Adrenal gland (tissue), 12 donors: ENCODE data around the gene ART1. TPM values are rescaled to one million over a fixed set of nuclear protein-coding genes. Genes with fewer than 3 reads are reported as not detected.
"Not testable (repeated sequence)": the region's sequence is repeated elsewhere in the genome, so short reads cannot be mapped to it uniquely, and the experiment has no call there.

Experiments
- DNase-seq, 7 donors: peaks; one replicate each; pipeline ENCODE4 v3.0.0-alpha.2; 2019 to 2020
- H3K27ac ChIP-seq, 5 donors: fragments of 200-600 bp; sonication (generic) in 4 of 5; 1 replicate in 3 of 5; 2 replicates in 2 of 5; pipeline versions ENCODE4 v1.5.1 to v1.8.0; 2016 to 2020; ENCODE audit warnings: mild to moderate bottlenecking in 1 of 5
- H3K27me3 ChIP-seq: fragments of 200-600 bp; 2 replicates; pipeline ENCODE4 v1.8.0; 2021
- H3K36me3 ChIP-seq, 2 donors: fragments of 200-600 bp; replicated peaks in 1 of 2; 1 replicate in 1 of 2; 2 replicates in 1 of 2; pipeline versions ENCODE4 v1.5.1 to v1.8.0; 2018 to 2022
- H3K4me1 ChIP-seq, 2 donors: fragments of 200-600 bp; replicated peaks in 1 of 2; 1 replicate in 1 of 2; 2 replicates in 1 of 2; pipeline versions ENCODE4 v1.5.1 to v1.8.0; 2018 to 2021
- H3K4me3 ChIP-seq, 4 donors: fragments of 200-600 bp; sonication (generic) in 3 of 4; one replicate each; pipeline ENCODE4 v1.5.1; 2016 to 2018
- H3K9me3 ChIP-seq, 3 donors: fragments of 200-600 bp; sonication (generic) in 1 of 3; replicated peaks in 1 of 3; 1 replicate in 2 of 3; 2 replicates in 1 of 3; pipeline versions ENCODE4 v1.5.1 to v1.8.0; 2016 to 2021
- CTCF ChIP-seq, 6 experiments: fragments of 450-650 bp in 4 of 6; fragments of 200-600 bp in 2 of 6; sonication (generic) in 1 of 6; IDR thresholded peaks; 1 replicate in 5 of 6; 2 replicates in 1 of 6; pipeline versions ENCODE4 v1.5.1 to v1.8.0; 2016 to 2021; ENCODE audit warnings: antibody characterized with exemption in 6 of 6, mild to moderate bottlenecking in 2 of 6, moderate library complexity in 1 of 6
- POLR2A ChIP-seq, 2 donors: fragments of 450-650 bp; IDR thresholded peaks; one replicate each; pipeline ENCODE4 v1.6.1; 2017; ENCODE audit warnings: antibody characterized with exemption in 2 of 2, mild to moderate bottlenecking in 2 of 2, moderate library complexity in 1 of 2
- WGBS, 4 donors: extraction: QIAGEN DNeasy Blood & Tissue Kit in 2 of 4; methylation state at CpG; one replicate each; pipeline versions ENCODE4 v1.1.5 to v1.1.7; 2013 to 2017; 5-methylcytosine and 5-hydroxymethylcytosine counted together
- intact Hi-C, 2 donors: fragments of 100-400 bp; cut with DNase I; formaldehyde crosslinking; loops; one replicate each; pipeline versions ENCODE4 v1.14.1 to v1.15.0; 2022 to 2023
- polyA plus RNA-seq, 3 donors: library from polyadenylated mRNA; stranded (reverse); fragments of 200-250 nt in 2 of 3; fragments of 350-450 nt in 1 of 3; fragmentation: Illumina TruSeq in 1 of 3; extraction: RNeasy Lipid Tissue Mini Kit (QIAGEN cat#74804) in 1 of 3; gene quantifications; one replicate each; pipeline ENCODE4 v1.2.3, GENCODE V29; 2013 to 2014
- total RNA-seq, 9 donors: library from RNA; depleted of rRNA in 4 of 9; stranded (reverse); fragments of >200 nt in 4 of 9; fragments of 120-200 nt in 1 of 9; fragmentation: NEBNext Ultra II Directional in 1 of 9; extraction: Animal tissue kit (Norgen Biotek cat#: 25700) in 1 of 9; gene quantifications; one replicate each; pipeline versions ENCODE4 v1.1.0 to v1.2.4, GENCODE V29; 2013 to 2023
- donor health status: healthy with polysubstance abuse.
- donor health status: Bipolar disorder and iron deficiency.
- donor health status: DM: yes; HTN: yes; CAD: no.
- donor health status: DM: no; HTN: no; CAD: no.
- donor health status: DM: no; HTN: no; CAD: no.
- donor health status: DM: yes; HTN: yes; CAD: no.

Gene ART1
- total and polyA plus RNA-seq, 12 donors, result 0.46 to 5.2 (median 0.53) TPM; not detected in 8

- H3K9me3 ChIP-seq, result no peaks in the 10 kb centered on the region
- 58 to 68% (median 63%) methylated on average over 5 to 8 of the region's 8 CpGs for WGBS, 4 donors
- intact Hi-C loops, result no loop called here
These were observed 3.7 kb upstream of the ART1 start for GRCh38 chr11:3641191-3641590.

GRCh38 chr11:3641701-3642070 lies 3.2 kb upstream of the ART1 start, which contains the start of gene ART5:
ART5 (minus strand) TSS chr11:3641992; CDS start chr11:3641862, 130 bp downstream.
- peak within 1 kb of the TSS in 1 of 5 donors; percentile 46 for H3K27ac ChIP-seq
- no peak for DNase-seq
- H3K4me3 ChIP-seq, result peak within 1 kb of the TSS in 2 of 4 donors; percentile 34 to 59
- H3K9me3 ChIP-seq, result no peaks in the 10 kb centered on the region
- H3K27me3 ChIP-seq, result no peaks in the 10 kb centered on the region
- no peak for TF ChIP-seq POLR2A (IDR thresholded peaks at IDR 0.05)
- no peak for TF ChIP-seq CTCF (IDR thresholded peaks at IDR 0.05)
- WGBS, 4 donors, result 7 to 33% (median 16%) methylated on average over 1 to 21 of the region's 21 CpGs
- intact Hi-C loops, result no loop called here
- peaks cover 11 to 14% of the 10 kb centered on the region in 2 donors for H3K4me1 ChIP-seq
- no peaks in the 10 kb centered on the region for H3K36me3 ChIP-seq

More at GRCh38 chr11:3641191-3641590, 3.7 kb upstream of the ART1 start:
- Histone ChIP-seq H3K27ac (no peak overlapping the region), H3K4me1 (peaks cover 11 to 14% of the 10 kb centered on the region in 2 donors), H3K4me3 (no peak overlapping the region), H3K36me3 (no peaks in the 10 kb centered on the region), H3K27me3 (no peaks in the 10 kb centered on the region)
- TF ChIP-seq CTCF (IDR thresholded peaks at IDR 0.05), result no peak
- no peak for TF ChIP-seq POLR2A (IDR thresholded peaks at IDR 0.05)
- no peak for DNase-seq

- H3K27me3 ChIP-seq, result no peaks in the 10 kb centered on the region
- H3K4me3 ChIP-seq, result peak overlapping the region in 2 of 4 donors; percentile 34 to 59
- no peaks in the 10 kb centered on the region for H3K9me3 ChIP-seq
- peak; percentile 70 to 86 (median 80) for DNase-seq
- 0 to 2% (median 1%) methylated on average over 17 to 55 of the region's 55 CpGs for WGBS, 4 donors
- no peaks in the 10 kb centered on the region for H3K36me3 ChIP-seq
- TF ChIP-seq CTCF (IDR thresholded peaks at IDR 0.05) (no peak), POLR2A (IDR thresholded peaks at IDR 0.05) (peak in 1 of 2 donors; percentile 32)
- H3K4me1 ChIP-seq, result peaks cover 11 to 14% of the 10 kb centered on the region in 2 donors
- peak overlapping the region in 1 of 5 donors; percentile 46 for H3K27ac ChIP-seq
- intact Hi-C loops, result no loop called here
These were observed 2.6 kb upstream of the ART1 start for GRCh38 chr11:3642071-3642951.

- H3K27ac ChIP-seq, H3K36me3 ChIP-seq, H3K27me3 ChIP-seq, intact Hi-C loops, H3K9me3 ChIP-seq, DNase-seq: not testable (repeated sequence)
- H3K4me1 ChIP-seq, result peaks cover 11 to 14% of the 10 kb centered on the region in 2 donors
- H3K4me3 ChIP-seq, result peak overlapping the region in 1 of 4 donors; percentile 59
- 46 to 68% (median 62%) methylated on average over 9 to 11 of the region's 11 CpGs for WGBS, 4 donors
These were observed 1.8 kb upstream of the ART1 start for GRCh38 chr11:3643102-3643546.
